ENCODE results near the gene KRTAP6-3.

KRTAP6-3 gene

DNA sequence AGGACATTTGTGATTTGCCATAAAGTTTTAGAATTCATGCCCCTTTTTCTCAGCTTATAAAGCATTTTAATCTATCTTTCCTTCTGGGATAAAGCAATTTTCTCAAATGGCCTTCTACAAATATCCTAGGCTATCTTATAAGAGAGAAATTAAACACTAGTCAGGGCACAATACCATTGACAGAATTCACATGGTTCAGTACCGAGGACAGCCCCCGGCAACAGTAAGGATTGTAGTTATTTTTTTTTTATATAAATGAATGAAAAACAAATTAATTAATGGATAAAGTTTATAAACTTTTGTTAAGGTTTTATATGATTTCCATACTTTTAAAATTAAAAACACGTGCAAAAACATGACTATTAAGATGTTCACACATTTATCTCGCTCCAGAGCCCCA lies 35.9 kb downstream of the KRTAP6-3 start:
- no peak for DNase-seq

DNA sequence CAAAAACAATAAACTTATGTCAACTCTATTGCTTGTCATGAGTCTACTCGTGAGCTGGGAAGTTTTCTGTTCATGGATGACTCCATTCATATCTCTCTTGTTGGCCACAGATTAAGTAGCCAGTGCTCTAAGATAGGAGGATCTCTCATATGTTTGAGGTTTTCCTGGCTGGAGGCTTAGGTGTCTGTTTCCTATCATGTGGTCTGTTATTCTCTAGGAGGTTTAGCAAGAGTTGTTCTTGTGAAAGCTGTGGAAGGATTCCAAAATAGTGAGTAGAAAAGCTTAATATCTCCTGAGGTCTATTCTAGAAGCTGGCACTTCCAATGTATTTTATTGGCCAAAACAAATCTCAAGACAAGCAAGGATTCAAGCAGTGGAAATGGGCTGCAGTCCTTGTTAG lies 37.0 kb downstream of the KRTAP6-3 start:
- DNase-seq, result no peak

DNA sequence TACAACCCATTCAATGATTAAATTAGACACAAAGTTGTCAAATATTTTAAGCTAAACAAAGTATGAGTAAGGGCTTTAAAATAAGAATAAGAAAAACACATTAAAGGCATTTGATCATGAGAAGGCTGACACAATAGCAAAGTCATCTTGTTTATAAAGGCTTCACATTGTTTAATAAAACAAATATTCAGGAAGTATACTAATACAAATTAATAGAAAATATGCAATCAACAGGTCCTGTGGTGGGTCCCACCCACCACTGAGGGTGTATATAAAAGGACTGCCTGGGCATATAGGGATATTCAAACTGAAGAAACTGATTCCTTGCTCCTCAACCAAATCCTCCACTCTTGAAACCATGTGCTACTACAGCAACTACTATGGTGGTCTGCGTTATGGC lies 42.7 kb downstream of the KRTAP6-3 start, which contains the start of gene KRTAP20-2:
TSS of gene KRTAP20-2 (plus strand) at position 301 of the 400 bp plus-strand sequence. CDS start at position 359, 58 bp downstream.
- DNase-seq, result no peak

DNA sequence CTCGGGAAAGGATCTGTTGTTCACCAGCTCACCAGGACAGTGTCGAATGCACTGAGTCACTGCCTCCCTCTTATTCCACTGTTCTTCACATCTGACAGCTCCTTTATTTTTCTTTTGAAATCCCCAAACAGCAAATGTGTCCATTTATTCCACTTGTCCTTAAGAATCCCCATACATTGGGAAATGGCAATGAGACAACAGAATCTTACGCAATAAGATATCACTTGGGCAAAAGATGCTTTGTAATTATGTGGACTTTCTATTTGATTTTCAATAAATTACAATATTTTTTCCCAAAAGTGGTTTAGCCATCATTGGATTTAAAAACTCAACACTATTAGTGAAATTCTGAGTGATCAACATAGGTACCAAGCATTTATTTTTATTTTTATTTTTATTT lies 46.4 kb downstream of the KRTAP6-3 start:
- DNase-seq, result no peak

DNA sequence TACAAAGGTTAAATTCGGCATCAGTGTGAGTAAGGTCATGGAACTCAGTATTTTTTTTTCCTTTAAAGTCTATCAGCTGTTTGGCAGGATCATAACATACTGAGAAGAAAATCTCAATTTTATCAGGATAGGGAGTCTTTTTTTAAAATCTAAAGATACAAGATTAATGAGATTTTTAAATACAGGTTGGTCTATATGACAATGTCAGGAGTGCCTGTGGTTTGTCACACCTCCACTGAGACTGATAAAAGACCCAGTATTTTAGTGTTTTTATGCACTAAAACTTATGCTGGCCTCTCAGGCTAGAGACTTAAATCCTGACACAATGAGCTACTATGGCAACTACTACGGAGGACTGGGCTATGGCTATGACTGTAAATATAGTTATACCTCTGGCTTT lies 50.3 kb downstream of the KRTAP6-3 start, which contains the start of gene KRTAP20-3:
TSS of gene KRTAP20-3 (plus strand) at position 301 of the 400 bp plus-strand sequence.
- DNase-seq, result no peak
